IPS-20b (cell line): ENCODE results near the gene CTPS1.

ENCODE experiments used
- H3K27ac ChIP-seq: one replicate; pipeline ENCODE4 v1.5.1; 2013; ENCODE audit warnings: low read length
- H3K27me3 ChIP-seq: 2 replicates; pipeline ENCODE4 v1.6.1; 2013; ENCODE audit warnings: mild to moderate bottlenecking, low read length, inconsistent platforms; ENCODE audit not compliant: insufficient read depth
- H3K36me3 ChIP-seq: 2 replicates; pipeline ENCODE4 v1.6.1; 2013; ENCODE audit warnings: low read depth, mild to moderate bottlenecking, inconsistent platforms, low read length, moderate library complexity; ENCODE audit not compliant: insufficient read depth
- H3K4me1 ChIP-seq: 2 replicates; pipeline ENCODE4 v1.6.1; 2013; ENCODE audit warnings: mild to moderate bottlenecking, control low read depth, inconsistent platforms, low read length, moderate library complexity; ENCODE audit not compliant: insufficient read depth
- H3K4me3 ChIP-seq: 2 replicates; pipeline ENCODE4 v1.5.1; 2013; ENCODE audit warnings: mild to moderate bottlenecking, low read length, inconsistent platforms
- H3K9ac ChIP-seq: 2 replicates; pipeline ENCODE4 v1.6.1; 2013; ENCODE audit warnings: low read depth, mild to moderate bottlenecking, inconsistent platforms, low read length, moderate library complexity
- H3K9me3 ChIP-seq: 2 replicates; pipeline ENCODE4 v1.6.1; 2013; ENCODE audit warnings: mild to moderate bottlenecking, low read depth, low read length, inconsistent platforms; ENCODE audit not compliant: insufficient read depth

Gene CTPS1

GRCh38 chr1:40984066-40984465 is 4.6 kb downstream of the CTPS1 start:
- Histone ChIP-seq H3K27me3 (no peaks in the 10 kb centered on the region), H3K4me3 (no peak overlapping the region), H3K27ac (no peak overlapping the region), H3K9me3 (no peaks in the 10 kb centered on the region), H3K9ac (no peak overlapping the region), H3K36me3 (peaks cover 70% of the 10 kb centered on the region), H3K4me1 (peaks cover 8% of the 10 kb centered on the region)

GRCh38 chr1:40984531-40984930 is 5.0 kb downstream of the CTPS1 start:
- peaks cover 8% of the 10 kb centered on the region for H3K4me1 ChIP-seq
- peaks cover 75% of the 10 kb centered on the region for H3K36me3 ChIP-seq
- H3K27ac ChIP-seq = no peak overlapping the region
- H3K9me3 ChIP-seq = no peaks in the 10 kb centered on the region
- no peaks in the 10 kb centered on the region for H3K27me3 ChIP-seq
- no peak overlapping the region for H3K9ac ChIP-seq
- H3K4me3 ChIP-seq = no peak overlapping the region

- H3K9ac ChIP-seq = no peak overlapping the region
- peaks cover 81% of the 10 kb centered on the region for H3K36me3 ChIP-seq
- peaks cover 8% of the 10 kb centered on the region for H3K4me1 ChIP-seq
- H3K9me3 ChIP-seq = no peaks in the 10 kb centered on the region
- no peak overlapping the region for H3K27ac ChIP-seq
- H3K4me3 ChIP-seq = no peak overlapping the region
- H3K27me3 ChIP-seq = no peaks in the 10 kb centered on the region
Observed at GRCh38 chr1:40985161-40985560, 5.7 kb downstream of the CTPS1 start.

- Histone ChIP-seq H3K4me3 (no peak overlapping the region), H3K36me3 (peaks cover 88% of the 10 kb centered on the region), H3K4me1 (peaks cover 7% of the 10 kb centered on the region), H3K27ac (no peak overlapping the region), H3K9me3 (no peaks in the 10 kb centered on the region), H3K9ac (no peak overlapping the region), H3K27me3 (no peaks in the 10 kb centered on the region)
Observed at GRCh38 chr1:40985875-40986274, 6.4 kb downstream of the CTPS1 start.

- peaks cover 93% of the 10 kb centered on the region for H3K36me3 ChIP-seq
- H3K4me3 ChIP-seq = no peak overlapping the region
- peaks cover 2% of the 10 kb centered on the region; the same call in 1 of the 2 replicates for H3K4me1 ChIP-seq
- H3K27me3 ChIP-seq = no peaks in the 10 kb centered on the region
- no peaks in the 10 kb centered on the region for H3K9me3 ChIP-seq
- H3K9ac ChIP-seq = no peak overlapping the region
- no peak overlapping the region for H3K27ac ChIP-seq
Observed at GRCh38 chr1:40986328-40986783, 6.9 kb downstream of the CTPS1 start.

- Histone ChIP-seq H3K36me3 (peaks cover 94% of the 10 kb centered on the region), H3K4me3 (no peak overlapping the region), H3K4me1 (no peaks in the 10 kb centered on the region; the same call in 1 of the 2 replicates), H3K9ac (no peak overlapping the region), H3K27me3 (no peaks in the 10 kb centered on the region), H3K27ac (no peak overlapping the region), H3K9me3 (no peaks in the 10 kb centered on the region)
Observed at GRCh38 chr1:40986956-40987355, 7.5 kb downstream of the CTPS1 start.

- Histone ChIP-seq H3K4me3 (no peak overlapping the region), H3K9ac (no peak overlapping the region), H3K27me3 (no peaks in the 10 kb centered on the region), H3K27ac (no peak overlapping the region), H3K4me1 (no peaks in the 10 kb centered on the region), H3K36me3 (peaks cover 98% of the 10 kb centered on the region), H3K9me3 (no peaks in the 10 kb centered on the region)
Observed at GRCh38 chr1:40987439-40988276, 8.2 kb downstream of the CTPS1 start.

GRCh38 chr1:40988280-40988679 is 8.8 kb downstream of the CTPS1 start:
- H3K4me3 ChIP-seq = no peak overlapping the region
- H3K4me1 ChIP-seq = no peaks in the 10 kb centered on the region
- no peak overlapping the region for H3K9ac ChIP-seq
- H3K9me3 ChIP-seq = no peaks in the 10 kb centered on the region
- no peak overlapping the region for H3K27ac ChIP-seq
- H3K36me3 ChIP-seq = peaks cover 99% of the 10 kb centered on the region
- no peaks in the 10 kb centered on the region for H3K27me3 ChIP-seq

- Histone ChIP-seq H3K36me3 (peaks cover 99% of the 10 kb centered on the region), H3K9ac (no peak overlapping the region), H3K27ac (no peak overlapping the region), H3K27me3 (no peaks in the 10 kb centered on the region), H3K9me3 (no peaks in the 10 kb centered on the region), H3K4me1 (no peaks in the 10 kb centered on the region), H3K4me3 (no peak overlapping the region)
Observed at GRCh38 chr1:40989066-40989465, 9.6 kb downstream of the CTPS1 start.

GRCh38 chr1:40997096-40997495 is 17.6 kb downstream of the CTPS1 start:
- H3K27ac ChIP-seq = no peak overlapping the region
- H3K9me3 ChIP-seq = no peaks in the 10 kb centered on the region
- H3K4me1 ChIP-seq = no peaks in the 10 kb centered on the region
- no peak overlapping the region for H3K9ac ChIP-seq
- H3K27me3 ChIP-seq = no peaks in the 10 kb centered on the region
- no peak overlapping the region for H3K4me3 ChIP-seq
- peaks cover 98% of the 10 kb centered on the region for H3K36me3 ChIP-seq

- Histone ChIP-seq H3K9me3 (no peaks in the 10 kb centered on the region), H3K4me3 (no peak overlapping the region), H3K9ac (no peak overlapping the region), H3K36me3 (peaks cover 99% of the 10 kb centered on the region), H3K27me3 (no peaks in the 10 kb centered on the region), H3K27ac (no peak overlapping the region), H3K4me1 (no peaks in the 10 kb centered on the region)
Observed at GRCh38 chr1:40998668-40999067, 19.2 kb downstream of the CTPS1 start.

GRCh38 chr1:41003127-41003639 is 23.7 kb downstream of the CTPS1 start:
- peaks cover 99% of the 10 kb centered on the region for H3K36me3 ChIP-seq
- no peaks in the 10 kb centered on the region for H3K4me1 ChIP-seq
- H3K27ac ChIP-seq = no peak overlapping the region
- H3K9me3 ChIP-seq = no peaks in the 10 kb centered on the region
- H3K9ac ChIP-seq = no peak overlapping the region
- no peaks in the 10 kb centered on the region for H3K27me3 ChIP-seq
- no peak overlapping the region for H3K4me3 ChIP-seq
